Erythroblast (primary cell): ENCODE results near the gene RTN4R.

ENCODE experiments used
- DNase-seq, 2 experiments: peaks; one replicate each; lab custom pipeline; 2025; lab: John Stamatoyannopoulos, UW
- GATA1 ChIP-seq: IDR thresholded peaks from 2 replicates; pipeline ENCODE4 v1.6.1; 2011; ENCODE audit warnings: low read depth, mild to moderate bottlenecking, control low read depth, low read length, moderate library complexity
- POLR2A ChIP-seq: IDR thresholded peaks from 2 replicates; pipeline ENCODE4 v1.6.1; 2011; ENCODE audit warnings: mild to moderate bottlenecking, low read length

Gene RTN4R

DNA sequence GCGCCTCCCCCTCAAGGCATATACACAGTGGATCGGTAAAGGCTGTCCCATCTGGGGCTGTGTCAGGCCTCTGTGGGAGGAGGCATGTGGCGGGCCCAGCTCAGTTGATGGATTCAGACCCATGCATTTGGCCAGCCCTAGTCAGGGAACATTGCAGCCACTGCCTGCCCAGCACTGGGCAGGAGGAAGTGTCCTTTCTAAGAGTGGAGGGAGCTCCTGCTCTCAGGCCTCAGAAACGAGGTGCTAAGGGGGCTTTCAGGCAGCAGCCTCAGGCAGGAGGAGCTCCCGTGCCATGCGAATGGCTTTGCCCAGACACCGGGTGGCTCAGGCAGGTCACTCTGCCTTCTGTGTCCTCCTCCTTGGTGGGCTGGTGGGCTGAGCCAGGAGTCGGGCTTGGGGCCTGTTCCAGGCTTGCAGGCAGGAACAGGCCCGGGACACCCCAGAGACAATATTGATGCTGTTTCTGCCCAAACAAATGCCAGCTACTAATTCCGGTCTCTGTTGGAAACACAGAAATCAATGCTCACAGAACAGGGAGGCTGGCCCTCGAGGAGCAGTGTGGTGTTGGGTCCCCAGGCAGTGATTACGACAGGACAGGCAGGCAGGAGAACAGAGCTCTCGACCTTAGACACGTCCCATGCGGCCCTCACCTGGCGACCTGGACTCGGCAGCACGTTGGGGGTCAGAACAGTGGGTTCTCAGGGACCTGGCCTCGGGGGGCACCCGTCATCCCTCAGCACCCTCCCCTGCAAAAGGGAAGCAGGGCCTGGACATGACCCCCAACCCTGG, 75.0 kb downstream of the RTN4R start:
- no peak for DNase-seq
- TF ChIP-seq GATA1 (no peak), POLR2A (no peak)

GRCh38 chr22:20192293-20192971, 75.7 kb downstream of the RTN4R start:
- TF ChIP-seq POLR2A (no peak), GATA1 (no peak)
- no peak for DNase-seq

- no peak for DNase-seq
- no peak for TF ChIP-seq POLR2A
- TF ChIP-seq GATA1: no peak
Measured at GRCh38 chr22:20191803-20192202, 76.3 kb downstream of the RTN4R start.
